Keratinocyte (primary cell): Measurements from ENCODE around the gene EPB41L2. TPM values are rescaled to one million over a fixed set of nuclear protein-coding genes. Genes with fewer than 3 reads are reported as not detected.

Source experiments
- DNase-seq: peaks from one replicate; pipeline ENCODE4 v3.0.0-alpha.2; 2011; ENCODE audit warnings: low read depth, missing footprints, low spot score
- FAIRE-seq: peaks from 2 replicates; lab custom pipeline; 2011; peaks lifted over from hg19 to GRCh38; lab: Jason Lieb, UNC
- H2AFZ ChIP-seq: 2 replicates; pipeline ENCODE4 v1.6.0; 2012; ENCODE audit warnings: low read length, control low read depth, inconsistent platforms; ENCODE audit not compliant: control insufficient read depth
- H3K27ac ChIP-seq: 2 replicates; pipeline ENCODE4 v1.5.1; 2011; ENCODE audit warnings: low read length; ENCODE audit not compliant: control insufficient read depth, insufficient read depth
- H3K27me3 ChIP-seq: 3 replicates; pipeline ENCODE4 v1.6.0; 2011; ENCODE audit warnings: low read length; ENCODE audit not compliant: control insufficient read depth, insufficient read depth; ENCODE audit errors: extremely low read depth
- H3K36me3 ChIP-seq, 2 experiments: 2 replicates in 1 of 2; 3 replicates in 1 of 2; pipeline ENCODE4 v1.5.1; 2011; ENCODE audit warnings: low read length in 2 of 2, mild to moderate bottlenecking in 1 of 2; ENCODE audit not compliant: control insufficient read depth in 2 of 2, insufficient read depth in 2 of 2; ENCODE audit errors: extremely low read depth in 1 of 2
- H3K4me1 ChIP-seq: 3 replicates; pipeline ENCODE4 v1.5.1; 2011; ENCODE audit warnings: low read length; ENCODE audit not compliant: control insufficient read depth, insufficient read depth; ENCODE audit errors: extremely low read depth
- H3K4me2 ChIP-seq: 3 replicates; pipeline ENCODE4 v1.6.0; 2011; ENCODE audit warnings: low read depth, low read length; ENCODE audit not compliant: control insufficient read depth, insufficient read depth; ENCODE audit errors: extremely low read depth
- H3K4me3 ChIP-seq, 3 experiments: fragments of 200-600 bp in 1 of 3; sonication (generic) in 1 of 3; 2 replicates in 2 of 3; 3 replicates in 1 of 3; pipeline ENCODE4 v1.5.1; 2011 to 2016; ENCODE audit warnings: low read length in 3 of 3, mild to moderate bottlenecking in 3 of 3, control low read depth in 2 of 3, inconsistent platforms in 1 of 3, low read depth in 1 of 3, mixed read lengths in 1 of 3, mixed run types in 1 of 3, moderate library complexity in 1 of 3; ENCODE audit not compliant: control insufficient read depth in 2 of 3, insufficient read depth in 2 of 3; ENCODE audit errors: extremely low read depth in 1 of 3
- H3K79me2 ChIP-seq: 2 replicates; pipeline ENCODE4 v1.6.0; 2012; ENCODE audit warnings: low read length; ENCODE audit not compliant: control insufficient read depth, insufficient read depth
- H3K9ac ChIP-seq: 3 replicates; pipeline ENCODE4 v1.6.0; 2011; ENCODE audit warnings: low read length; ENCODE audit not compliant: control insufficient read depth, insufficient read depth; ENCODE audit errors: extremely low read depth
- H3K9me1 ChIP-seq: 3 replicates; pipeline ENCODE4 v1.6.0; 2011; ENCODE audit warnings: low read length; ENCODE audit not compliant: control insufficient read depth, insufficient read depth; ENCODE audit errors: extremely low read depth
- H3K9me3 ChIP-seq: 2 replicates; pipeline ENCODE4 v1.5.1; 2012; ENCODE audit warnings: low read depth, low read length; ENCODE audit not compliant: control insufficient read depth
- H4K20me1 ChIP-seq: 3 replicates; pipeline ENCODE4 v1.6.0; 2011; ENCODE audit warnings: low read length; ENCODE audit not compliant: control insufficient read depth, insufficient read depth; ENCODE audit errors: extremely low read depth
- EZH2 ChIP-seq: IDR thresholded peaks from one replicate; pipeline ENCODE4 v1.6.1; 2012; ENCODE audit warnings: inconsistent platforms, mild to moderate bottlenecking, low read length, moderate library complexity
- dilution Hi-C: fragments of 300-500 bp; cut with MboI; formaldehyde crosslinking; loops from one replicate; pipeline ENCODE4 v1.7.0; 2020; ENCODE audit warnings: low sequenced_read_pairs; ENCODE audit not compliant: extremely low pct_ligation_motif_present
- polyA plus RNA-seq, 5 experiments: library from polyadenylated mRNA; depleted of rRNA in 3 of 5; stranded (reverse) in 3 of 5; stranded (forward) in 1 of 5; unstranded in 1 of 5; fragments of >200 nt; gene quantifications; 1 replicate in 1 of 5; 2 replicates in 3 of 5; 3 replicates in 1 of 5; pipeline versions ENCODE4 v1.2.1 to v1.2.3, GENCODE V29; 2011 to 2012; ENCODE audit warnings: missing spikeins in 2 of 5, low read depth in 1 of 5, low replicate concordance in 1 of 5
- TF ChIP-seq, protein P1 (sequence below), 3 experiments: IDR thresholded peaks in 1 of 3; conservative IDR thresholded peaks in 1 of 3; optimal IDR thresholded peaks in 1 of 3; 2 replicates in 2 of 3; 3 replicates in 1 of 3; pipeline versions ENCODE3 to v1.5.1; 2011; ENCODE audit warnings: low read length in 3 of 3, mild to moderate bottlenecking in 3 of 3, moderate library complexity in 2 of 3, control low read depth in 1 of 3, inconsistent platforms in 1 of 3; ENCODE audit not compliant: insufficient read depth in 2 of 3; ENCODE audit errors: extremely low read depth in 1 of 3

EPB41L2 gene
- polyA plus RNA-seq, 1 donor (not counting 4 experiments of a cell fraction or from before 2014, with no cell fraction given), result 22.0 TPM

DNA sequence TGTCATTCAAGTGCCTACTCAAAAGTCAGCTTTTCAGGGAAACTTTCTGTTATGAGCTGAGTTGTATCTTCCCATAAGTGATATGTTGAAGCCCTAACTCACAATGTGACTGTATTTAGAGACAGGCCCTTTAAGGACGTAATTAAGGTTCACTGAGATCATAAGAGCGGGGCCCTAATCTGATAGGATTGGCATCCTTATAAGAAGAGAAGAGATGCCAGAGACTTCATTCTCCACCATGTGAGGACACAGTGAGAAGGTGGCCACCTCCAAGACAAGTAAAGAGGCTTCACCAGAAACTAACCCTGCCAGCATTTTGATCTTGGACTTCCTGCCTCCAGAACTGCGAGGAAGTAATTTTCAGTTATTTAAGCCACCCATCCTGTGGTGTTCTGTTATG, 248.5 kb downstream of the EPB41L2 start:
- TF ChIP-seq EZH2, result no peak
- TF ChIP-seq, protein P1, sequence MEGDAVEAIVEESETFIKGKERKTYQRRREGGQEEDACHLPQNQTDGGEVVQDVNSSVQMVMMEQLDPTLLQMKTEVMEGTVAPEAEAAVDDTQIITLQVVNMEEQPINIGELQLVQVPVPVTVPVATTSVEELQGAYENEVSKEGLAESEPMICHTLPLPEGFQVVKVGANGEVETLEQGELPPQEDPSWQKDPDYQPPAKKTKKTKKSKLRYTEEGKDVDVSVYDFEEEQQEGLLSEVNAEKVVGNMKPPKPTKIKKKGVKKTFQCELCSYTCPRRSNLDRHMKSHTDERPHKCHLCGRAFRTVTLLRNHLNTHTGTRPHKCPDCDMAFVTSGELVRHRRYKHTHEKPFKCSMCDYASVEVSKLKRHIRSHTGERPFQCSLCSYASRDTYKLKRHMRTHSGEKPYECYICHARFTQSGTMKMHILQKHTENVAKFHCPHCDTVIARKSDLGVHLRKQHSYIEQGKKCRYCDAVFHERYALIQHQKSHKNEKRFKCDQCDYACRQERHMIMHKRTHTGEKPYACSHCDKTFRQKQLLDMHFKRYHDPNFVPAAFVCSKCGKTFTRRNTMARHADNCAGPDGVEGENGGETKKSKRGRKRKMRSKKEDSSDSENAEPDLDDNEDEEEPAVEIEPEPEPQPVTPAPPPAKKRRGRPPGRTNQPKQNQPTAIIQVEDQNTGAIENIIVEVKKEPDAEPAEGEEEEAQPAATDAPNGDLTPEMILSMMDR (optimal IDR thresholded peaks at IDR 0.05 in 1 of 3, IDR thresholded peaks at IDR 0.05 in 1 of 3, conservative IDR thresholded peaks at IDR 0.05 in 1 of 3; ENCODE audit: extremely low read depth in 1 of 3, insufficient read depth in 2 of 3, low read length in 3 of 3), result no peak
- Histone ChIP-seq H3K27me3 (no peaks in the 10 kb centered on the region), H3K4me3 (no peak overlapping the region), H3K79me2 (no peaks in the 10 kb centered on the region), H3K27ac (no peak overlapping the region), H3K4me2 (no peak overlapping the region), H3K9me3 (no peaks in the 10 kb centered on the region), H3K4me1 (no peaks in the 10 kb centered on the region), H3K9me1 (no peaks in the 10 kb centered on the region), H4K20me1 (no peaks in the 10 kb centered on the region), H3K36me3 (no peaks in the 10 kb centered on the region), H2AFZ (no peak overlapping the region), H3K9ac (no peak overlapping the region)
- FAIRE-seq, result no peak
- no peak for DNase-seq
- dilution Hi-C loops, result no loop called here

DNA sequence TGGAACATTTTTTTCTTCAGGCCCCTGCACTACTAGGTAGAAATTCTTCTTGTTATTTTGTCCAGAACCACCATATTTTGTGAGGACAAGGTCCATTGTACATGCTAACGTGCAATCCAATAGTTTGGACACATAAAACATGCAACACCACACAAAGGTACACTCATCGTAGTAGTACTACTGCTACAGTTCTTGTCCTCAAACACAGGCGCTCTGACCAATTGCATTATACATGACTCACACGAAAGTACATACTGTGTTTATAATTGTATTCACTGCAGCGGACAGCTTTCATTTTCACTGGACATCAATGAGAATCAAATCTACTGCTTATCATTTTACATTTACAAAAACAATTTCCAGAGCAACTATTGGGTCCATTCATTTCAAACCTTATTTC, 251.1 kb downstream of the EPB41L2 start:
- Histone ChIP-seq H3K79me2 (no peaks in the 10 kb centered on the region), H3K9me3 (no peaks in the 10 kb centered on the region), H3K27ac (no peak overlapping the region), H3K36me3 (no peaks in the 10 kb centered on the region), H3K27me3 (no peaks in the 10 kb centered on the region), H3K4me1 (no peaks in the 10 kb centered on the region), H3K4me2 (no peak overlapping the region), H3K9me1 (no peaks in the 10 kb centered on the region), H2AFZ (no peak overlapping the region), H3K4me3 (no peak overlapping the region), H4K20me1 (no peaks in the 10 kb centered on the region), H3K9ac (no peak overlapping the region)
- FAIRE-seq, result no peak
- dilution Hi-C loops, result no loop called here
- TF ChIP-seq, protein P1 (optimal IDR thresholded peaks at IDR 0.05 in 1 of 3, IDR thresholded peaks at IDR 0.05 in 1 of 3, conservative IDR thresholded peaks at IDR 0.05 in 1 of 3; ENCODE audit: extremely low read depth in 1 of 3, insufficient read depth in 2 of 3, low read length in 3 of 3), result no peak
- TF ChIP-seq EZH2, result no peak
- no peak for DNase-seq
